ENCODE results near the gene HSD17B12. TPM values are rescaled to one million over a fixed set of nuclear protein-coding genes. Genes with fewer than 3 reads are reported as not detected.
"Not testable (repeated sequence)": the region's sequence is repeated elsewhere in the genome, so short reads cannot be mapped to it uniquely, and the experiment has no call there.

The HSD17B12 gene
- total RNA-seq, 4 donors from 2014 or later, result 38.8 to 52.7 (median 41.8) TPM

- H3K27me3 ChIP-seq, result no peaks in the 10 kb centered on the region
- intact Hi-C loops (cut with DNase I), result no loop called here
- TF ChIP-seq EP300 (IDR thresholded peaks at IDR 0.05), result no peak
- TF ChIP-seq POLR2AphosphoS5 (IDR thresholded peaks at IDR 0.05), result no peak
- no peak for TF ChIP-seq CTCF (IDR thresholded peaks at IDR 0.05)
- no peak for DNase-seq (ENCODE audit: extremely low spot score)
- no peak overlapping the region for H3K4me3 ChIP-seq
- H3K9me3 ChIP-seq, result no peaks in the 10 kb centered on the region
- WGBS, result 87% methylated on average over 7 of the region's 7 CpGs
- peaks cover 8 to 20% (median 18%) of the 10 kb centered on the region in 4 donors for H3K4me1 ChIP-seq
- no peak overlapping the region for H3K27ac ChIP-seq (replicated peaks in 1 of 4)
- H3K36me3 ChIP-seq, result peaks cover 0 to 7% (median 2%) of the 10 kb centered on the region in 4 donors
Measured at GRCh38 chr11:43648888-43649287, 31.6 kb upstream of the HSD17B12 start.

GRCh38 chr11:43649501-43649900, 31.0 kb upstream of the HSD17B12 start:
- H3K4me3 ChIP-seq, result no peak overlapping the region
- intact Hi-C loops (cut with DNase I), result no loop called here
- H3K27me3 ChIP-seq, result no peaks in the 10 kb centered on the region
- H3K4me1 ChIP-seq, result peaks cover 8 to 20% (median 17%) of the 10 kb centered on the region in 4 donors
- peaks cover 0 to 7% (median 2%) of the 10 kb centered on the region in 4 donors for H3K36me3 ChIP-seq
- no peak for TF ChIP-seq EP300 (IDR thresholded peaks at IDR 0.05)
- no peak for TF ChIP-seq CTCF (IDR thresholded peaks at IDR 0.05)
- no peak for TF ChIP-seq POLR2AphosphoS5 (IDR thresholded peaks at IDR 0.05)
- TF ChIP-seq POLR2A (IDR thresholded peaks at IDR 0.05; ENCODE audit: low read depth), result no peak
- DNase-seq (ENCODE audit: extremely low spot score), result no peak
- WGBS, result 88% methylated on average over 4 of the region's 4 CpGs
- no peaks in the 10 kb centered on the region for H3K9me3 ChIP-seq
- no peak overlapping the region for H3K27ac ChIP-seq (replicated peaks in 1 of 4)

GRCh38 chr11:43649921-43650320, 30.6 kb upstream of the HSD17B12 start:
- no peak overlapping the region for H3K27ac ChIP-seq (replicated peaks in 1 of 4)
- 100% methylated on average over 1 of the region's 1 CpG for WGBS
- no peaks in the 10 kb centered on the region for H3K9me3 ChIP-seq
- H3K36me3 ChIP-seq, result peaks cover 0 to 7% (median 2%) of the 10 kb centered on the region in 4 donors
- intact Hi-C loops (cut with DNase I), result no loop called here
- no peak overlapping the region for H3K4me3 ChIP-seq
- H3K27me3 ChIP-seq, result no peaks in the 10 kb centered on the region
- TF ChIP-seq EP300 (IDR thresholded peaks at IDR 0.05), result no peak
- no peak for TF ChIP-seq CTCF (IDR thresholded peaks at IDR 0.05)
- TF ChIP-seq POLR2AphosphoS5 (IDR thresholded peaks at IDR 0.05), result no peak
- TF ChIP-seq POLR2A (IDR thresholded peaks at IDR 0.05; ENCODE audit: low read depth), result no peak
- H3K4me1 ChIP-seq, result peaks cover 4 to 15% (median 13%) of the 10 kb centered on the region in 4 donors
- DNase-seq (ENCODE audit: extremely low spot score), result no peak

- H3K27ac ChIP-seq (replicated peaks in 1 of 4); H3K4me1 ChIP-seq; H3K4me3 ChIP-seq; intact Hi-C loops (cut with DNase I); DNase-seq (ENCODE audit: extremely low spot score); H3K27me3 ChIP-seq; H3K9me3 ChIP-seq; H3K36me3 ChIP-seq: not testable (repeated sequence)
- 89% methylated on average over 9 of the region's 9 CpGs for WGBS
Measured at GRCh38 chr11:43663018-43663417, 17.5 kb upstream of the HSD17B12 start.

GRCh38 chr11:43664295-43664694, 16.2 kb upstream of the HSD17B12 start:
- H3K9me3 ChIP-seq, result no peaks in the 10 kb centered on the region
- H3K27ac ChIP-seq (replicated peaks in 1 of 4), result no peak overlapping the region
- H3K4me3 ChIP-seq, result no peak overlapping the region
- no peaks in the 10 kb centered on the region for H3K36me3 ChIP-seq
- peaks cover 0 to 5% (median 0%) of the 10 kb centered on the region in 4 donors for H3K27me3 ChIP-seq
- TF ChIP-seq EP300 (IDR thresholded peaks at IDR 0.05), result no peak
- no peak for TF ChIP-seq POLR2A (IDR thresholded peaks at IDR 0.05; ENCODE audit: low read depth)
- TF ChIP-seq CTCF (IDR thresholded peaks at IDR 0.05), result no peak
- TF ChIP-seq POLR2AphosphoS5 (IDR thresholded peaks at IDR 0.05), result no peak
- DNase-seq (ENCODE audit: extremely low spot score), result no peak
- intact Hi-C loops (cut with DNase I), result no loop called here
- 60% methylated on average over 1 of the region's 1 CpG for WGBS
- H3K4me1 ChIP-seq, result no peaks in the 10 kb centered on the region

GRCh38 chr11:43671284-43671683, 9.3 kb upstream of the HSD17B12 start:
- H3K27ac ChIP-seq (replicated peaks in 1 of 4); H3K4me1 ChIP-seq; H3K27me3 ChIP-seq; H3K9me3 ChIP-seq; H3K36me3 ChIP-seq; DNase-seq (ENCODE audit: extremely low spot score); intact Hi-C loops (cut with DNase I); H3K4me3 ChIP-seq: not testable (repeated sequence)
- 82% methylated on average over 6 of the region's 6 CpGs for WGBS
